ENCODE results near the gene RHEX.
A peak's percentile ranks its signal among the peaks of the same experiment; 100 is the strongest.

The RHEX gene

GRCh38 chr1:206106328-206107167 lies 53.6 kb downstream of the RHEX start:
- peak; percentile 87 for DNase-seq (ENCODE audit: low read depth)

DNA sequence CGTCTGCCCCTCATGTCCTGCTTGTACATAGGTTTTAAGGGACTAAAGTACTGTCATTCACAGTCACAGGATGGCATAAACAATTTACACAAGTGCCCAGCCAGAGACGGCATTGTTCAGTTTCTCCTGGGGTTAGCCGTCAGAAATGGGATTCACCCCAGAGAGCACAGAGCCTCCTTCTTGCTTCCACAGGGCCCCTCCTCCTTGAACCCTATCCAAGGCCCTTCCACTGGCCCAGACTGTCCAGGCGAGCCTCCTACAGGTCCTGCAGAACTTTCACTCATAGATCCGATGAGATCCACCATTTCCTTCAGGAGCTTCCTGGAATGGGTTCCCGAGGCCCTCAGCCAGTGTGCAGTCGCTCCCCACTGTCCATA lies 54.2 kb downstream of the RHEX start:
- no peak for TF ChIP-seq CTCF (IDR thresholded peaks at IDR 0.05; ENCODE audit: insufficient read depth, low read depth, low read length, missing control alignments)
- DNase-seq (ENCODE audit: low read depth) = no peak

More at GRCh38 chr1:206106328-206107167, 53.6 kb downstream of the RHEX start:
- peak; percentile 93 for TF ChIP-seq CTCF (IDR thresholded peaks at IDR 0.05; ENCODE audit: insufficient read depth, low read depth, low read length, missing control alignments)
- H3K4me3 ChIP-seq (ENCODE audit: low read length) = no peak overlapping the region

DNA sequence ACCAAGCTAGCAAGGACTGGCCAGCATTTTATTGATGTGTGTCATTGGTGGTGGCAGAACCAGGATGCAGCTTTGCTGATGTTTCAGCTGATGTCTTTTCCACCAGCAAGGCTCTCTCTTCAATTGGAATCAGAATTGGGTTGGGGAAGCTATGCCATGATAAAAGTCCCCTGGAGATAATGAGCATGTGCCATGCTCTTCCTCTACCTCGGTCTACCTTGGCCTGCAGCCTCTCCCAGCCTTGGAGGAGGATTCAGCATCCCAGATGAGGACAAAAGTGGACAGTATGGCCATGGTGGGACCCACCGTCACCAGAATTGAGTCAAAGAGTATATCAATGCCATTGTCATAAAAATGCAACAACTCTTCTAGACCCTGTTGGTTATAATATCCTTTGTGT lies 55.7 kb downstream of the RHEX start:
- no peak overlapping the region for H3K4me3 ChIP-seq (ENCODE audit: low read length)
- no peak for DNase-seq (ENCODE audit: low read depth)
- no peak for TF ChIP-seq CTCF (IDR thresholded peaks at IDR 0.05; ENCODE audit: insufficient read depth, low read depth, low read length, missing control alignments)

More for the DNA sequence above, 54.2 kb downstream of the RHEX start:
- no peak overlapping the region for H3K4me3 ChIP-seq (ENCODE audit: low read length)

- no peak for DNase-seq (ENCODE audit: low read depth)
- no peak for TF ChIP-seq CTCF (IDR thresholded peaks at IDR 0.05; ENCODE audit: insufficient read depth, low read depth, low read length, missing control alignments)
- no peak overlapping the region for H3K4me3 ChIP-seq (ENCODE audit: low read length)
These were observed 56.7 kb downstream of the RHEX start for GRCh38 chr1:206109718-206110117.

GRCh38 chr1:206110161-206110560 lies 57.2 kb downstream of the RHEX start:
- H3K4me3 ChIP-seq (ENCODE audit: low read length) = no peak overlapping the region
- DNase-seq (ENCODE audit: low read depth) = no peak
- no peak for TF ChIP-seq CTCF (IDR thresholded peaks at IDR 0.05; ENCODE audit: insufficient read depth, low read depth, low read length, missing control alignments)

DNA sequence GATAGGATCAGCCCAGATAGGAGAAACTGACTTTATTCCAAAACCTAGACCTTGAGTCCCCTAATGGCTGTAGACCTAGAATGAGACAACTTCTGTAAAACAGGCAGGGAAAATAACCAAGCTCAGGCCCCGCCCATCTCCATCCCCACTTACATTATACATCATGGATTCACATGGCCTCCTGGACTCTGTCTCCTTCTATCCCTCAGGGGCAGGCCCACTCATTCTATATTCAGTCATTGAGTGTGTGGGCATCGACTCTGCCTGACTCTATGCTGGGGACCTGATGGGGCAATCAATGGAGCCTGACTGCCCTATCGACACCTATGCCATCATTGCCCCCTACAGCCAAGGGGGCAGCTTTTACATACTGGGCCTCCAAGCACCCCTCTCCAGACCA lies 57.8 kb downstream of the RHEX start:
- no peak for TF ChIP-seq CTCF (IDR thresholded peaks at IDR 0.05; ENCODE audit: insufficient read depth, low read depth, low read length, missing control alignments)
- no peak overlapping the region for H3K4me3 ChIP-seq (ENCODE audit: low read length)
- no peak for DNase-seq (ENCODE audit: low read depth)

Measured in epithelial cell of esophagus (primary cell).